CD4-positive, alpha-beta T cell treated with Interleukin-1 beta for 1 hour (primary cell): Measurements from ENCODE around the gene LRBA.
"Not testable (repeated sequence)": the region's sequence is repeated elsewhere in the genome, so short reads cannot be mapped to it uniquely, and the experiment has no call there.

ENCODE experiments used
- DNase-seq, 2 donors: peaks; one replicate each; pipeline ENCODE4 v3.0.0-alpha.2; 2020 to 2022

The LRBA gene

GRCh38 chr4:150940123-150940522 lies 75.0 kb downstream of the LRBA start:
- DNase-seq, result no peak

GRCh38 chr4:150939530-150939929 lies 75.6 kb downstream of the LRBA start:
- DNase-seq, result no peak

- no peak for DNase-seq
Observed at GRCh38 chr4:150938873-150939499, 76.1 kb downstream of the LRBA start.

GRCh38 chr4:150938417-150938816 lies 76.7 kb downstream of the LRBA start:
- DNase-seq, result no peak

GRCh38 chr4:150934022-150934421 lies 81.1 kb downstream of the LRBA start:
- DNase-seq, result no peak

- DNase-seq, result no peak
Observed at GRCh38 chr4:150931796-150932195, 83.3 kb downstream of the LRBA start.

- no peak for DNase-seq
Observed at GRCh38 chr4:150931005-150931404, 84.1 kb downstream of the LRBA start.

- DNase-seq, result no peak
Observed at GRCh38 chr4:150923945-150924344, 91.1 kb downstream of the LRBA start.

GRCh38 chr4:150921486-150921885 lies 93.6 kb downstream of the LRBA start:
- DNase-seq, result not testable (repeated sequence)

- not testable (repeated sequence) for DNase-seq
Observed at GRCh38 chr4:150918562-150918961, 96.5 kb downstream of the LRBA start.

GRCh38 chr4:150911326-150911725 lies 103.8 kb downstream of the LRBA start:
- DNase-seq, result no peak

GRCh38 chr4:150909116-150909515 lies 106.0 kb downstream of the LRBA start:
- DNase-seq, result no peak

GRCh38 chr4:150906987-150907633 lies 108.0 kb downstream of the LRBA start:
- no peak for DNase-seq

GRCh38 chr4:150904671-150905070 lies 110.4 kb downstream of the LRBA start:
- no peak for DNase-seq

GRCh38 chr4:150903603-150904002 lies 111.5 kb downstream of the LRBA start:
- no peak for DNase-seq

- no peak for DNase-seq
Observed at GRCh38 chr4:150896497-150896896, 118.6 kb downstream of the LRBA start.

GRCh38 chr4:150890246-150890645 lies 124.8 kb downstream of the LRBA start:
- no peak for DNase-seq

- no peak for DNase-seq
Observed at GRCh38 chr4:150889306-150889705, 125.8 kb downstream of the LRBA start.

- no peak for DNase-seq
Observed at GRCh38 chr4:150888625-150889024, 126.5 kb downstream of the LRBA start.

- no peak for DNase-seq
Observed at GRCh38 chr4:150888217-150888616, 126.9 kb downstream of the LRBA start.

- no peak for DNase-seq
Observed at GRCh38 chr4:150886597-150886996, 128.5 kb downstream of the LRBA start.

- no peak for DNase-seq
Observed at GRCh38 chr4:150884625-150885024, 130.5 kb downstream of the LRBA start.

- no peak for DNase-seq
Observed at GRCh38 chr4:150875367-150875766, 139.7 kb downstream of the LRBA start.

GRCh38 chr4:150874338-150875226 lies 140.5 kb downstream of the LRBA start:
- no peak for DNase-seq
